GM19025 (cell line): ENCODE results near the gene TBL1XR1.
"Not testable (repeated sequence)": the region's sequence is repeated elsewhere in the genome, so short reads cannot be mapped to it uniquely, and the experiment has no call there.

Experiments used
- ATAC-seq: cut with Tn5 transposase; IDR thresholded peaks from one replicate; pipeline ENCODE4 v1.9.1; 2021; ENCODE audit warnings: mild to moderate bottlenecking, low read depth, moderate library complexity; ENCODE audit not compliant: unreplicated experiment

Gene TBL1XR1

GRCh38 chr3:177145954-177146353 lies 51.3 kb downstream of the TBL1XR1 start:
- ATAC-seq, result no peak

- ATAC-seq, result peak; percentile 8
Observed at GRCh38 chr3:177145381-177145780, 51.9 kb downstream of the TBL1XR1 start.

- peak; percentile 74 for ATAC-seq
Observed at GRCh38 chr3:177144922-177145321, 52.4 kb downstream of the TBL1XR1 start.

GRCh38 chr3:177141899-177142646 lies 55.2 kb downstream of the TBL1XR1 start:
- ATAC-seq, result no peak

GRCh38 chr3:177141471-177141870 lies 55.8 kb downstream of the TBL1XR1 start:
- no peak for ATAC-seq

GRCh38 chr3:177139220-177139619 lies 58.1 kb downstream of the TBL1XR1 start:
- not testable (repeated sequence) for ATAC-seq

GRCh38 chr3:177137774-177138705 lies 59.2 kb downstream of the TBL1XR1 start:
- ATAC-seq, result no peak

GRCh38 chr3:177136741-177137140 lies 60.5 kb downstream of the TBL1XR1 start:
- no peak for ATAC-seq

- no peak for ATAC-seq
Observed at GRCh38 chr3:177135841-177136492, 61.3 kb downstream of the TBL1XR1 start.

- ATAC-seq, result no peak
Observed at GRCh38 chr3:177134816-177135210, 62.5 kb downstream of the TBL1XR1 start.

GRCh38 chr3:177133860-177134815 lies 63.1 kb downstream of the TBL1XR1 start:
- no peak for ATAC-seq

GRCh38 chr3:177131927-177132636 lies 65.2 kb downstream of the TBL1XR1 start:
- no peak for ATAC-seq

- no peak for ATAC-seq
Observed at GRCh38 chr3:177127008-177127407, 70.3 kb downstream of the TBL1XR1 start.

- ATAC-seq, result no peak
Observed at GRCh38 chr3:177126015-177126773, 71.1 kb downstream of the TBL1XR1 start.

GRCh38 chr3:177124882-177125281 lies 72.4 kb downstream of the TBL1XR1 start:
- ATAC-seq, result no peak

GRCh38 chr3:177123822-177124221 lies 73.5 kb downstream of the TBL1XR1 start:
- ATAC-seq, result no peak

- ATAC-seq, result no peak
Observed at GRCh38 chr3:177122183-177122856, 75.0 kb downstream of the TBL1XR1 start.

- no peak for ATAC-seq
Observed at GRCh38 chr3:177119829-177120228, 77.5 kb downstream of the TBL1XR1 start.
